ENCODE results near the gene PAK4. TPM values are rescaled to one million over a fixed set of nuclear protein-coding genes. Genes with fewer than 3 reads are reported as not detected.

The PAK4 gene
- total RNA-seq, 1 experiment from 2014 or later, result 23.1 TPM

GRCh38 chr19:39170386-39171231, 45.0 kb downstream of the PAK4 start:
- no peak for DNase-seq (ENCODE audit: low read depth)
- in situ Hi-C loops (cut with HindIII; ENCODE audit: low pct_unique_long_range_greater_than_20kb, low sequenced_read_pairs), result no loop called here

- in situ Hi-C loops (cut with HindIII; ENCODE audit: low pct_unique_long_range_greater_than_20kb, low sequenced_read_pairs), result no loop called here
These were observed 46.2 kb downstream of the PAK4 start for GRCh38 chr19:39171479-39172465.

GRCh38 chr19:39172700-39173501, 47.3 kb downstream of the PAK4 start:
- in situ Hi-C loops (cut with HindIII; ENCODE audit: low pct_unique_long_range_greater_than_20kb, low sequenced_read_pairs), result no loop called here
- no peak for DNase-seq (ENCODE audit: low read depth)

More at GRCh38 chr19:39171479-39172465, 46.2 kb downstream of the PAK4 start:
- DNase-seq (ENCODE audit: low read depth), result no peak

- in situ Hi-C loops (cut with HindIII; ENCODE audit: low pct_unique_long_range_greater_than_20kb, low sequenced_read_pairs), result no loop called here
- no peak for DNase-seq (ENCODE audit: low read depth)
These were observed 48.0 kb downstream of the PAK4 start for GRCh38 chr19:39173502-39173991.

DNA sequence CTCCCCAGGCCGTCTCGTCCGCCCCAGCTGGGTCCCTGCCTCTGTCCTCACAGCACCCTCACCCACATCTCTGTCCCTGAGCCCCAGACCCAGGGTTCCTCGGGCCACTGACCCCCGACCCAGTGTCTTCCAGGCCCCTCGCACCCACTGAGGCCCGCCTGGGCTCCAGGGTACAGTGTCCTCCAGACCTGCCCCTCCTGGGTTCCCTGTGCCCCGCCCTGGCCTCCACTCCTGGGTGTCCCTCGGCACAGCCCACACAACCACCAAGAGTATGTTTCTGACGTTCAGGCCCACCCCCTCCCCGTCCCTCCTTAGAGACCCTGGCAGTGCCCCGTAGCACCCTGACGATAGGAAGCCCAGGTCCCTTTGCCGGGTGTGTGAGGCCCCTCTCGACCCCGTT, 48.6 kb downstream of the PAK4 start:
- DNase-seq (ENCODE audit: low read depth), result no peak
- in situ Hi-C loops (cut with HindIII; ENCODE audit: low pct_unique_long_range_greater_than_20kb, low sequenced_read_pairs), result no loop called here

DNA sequence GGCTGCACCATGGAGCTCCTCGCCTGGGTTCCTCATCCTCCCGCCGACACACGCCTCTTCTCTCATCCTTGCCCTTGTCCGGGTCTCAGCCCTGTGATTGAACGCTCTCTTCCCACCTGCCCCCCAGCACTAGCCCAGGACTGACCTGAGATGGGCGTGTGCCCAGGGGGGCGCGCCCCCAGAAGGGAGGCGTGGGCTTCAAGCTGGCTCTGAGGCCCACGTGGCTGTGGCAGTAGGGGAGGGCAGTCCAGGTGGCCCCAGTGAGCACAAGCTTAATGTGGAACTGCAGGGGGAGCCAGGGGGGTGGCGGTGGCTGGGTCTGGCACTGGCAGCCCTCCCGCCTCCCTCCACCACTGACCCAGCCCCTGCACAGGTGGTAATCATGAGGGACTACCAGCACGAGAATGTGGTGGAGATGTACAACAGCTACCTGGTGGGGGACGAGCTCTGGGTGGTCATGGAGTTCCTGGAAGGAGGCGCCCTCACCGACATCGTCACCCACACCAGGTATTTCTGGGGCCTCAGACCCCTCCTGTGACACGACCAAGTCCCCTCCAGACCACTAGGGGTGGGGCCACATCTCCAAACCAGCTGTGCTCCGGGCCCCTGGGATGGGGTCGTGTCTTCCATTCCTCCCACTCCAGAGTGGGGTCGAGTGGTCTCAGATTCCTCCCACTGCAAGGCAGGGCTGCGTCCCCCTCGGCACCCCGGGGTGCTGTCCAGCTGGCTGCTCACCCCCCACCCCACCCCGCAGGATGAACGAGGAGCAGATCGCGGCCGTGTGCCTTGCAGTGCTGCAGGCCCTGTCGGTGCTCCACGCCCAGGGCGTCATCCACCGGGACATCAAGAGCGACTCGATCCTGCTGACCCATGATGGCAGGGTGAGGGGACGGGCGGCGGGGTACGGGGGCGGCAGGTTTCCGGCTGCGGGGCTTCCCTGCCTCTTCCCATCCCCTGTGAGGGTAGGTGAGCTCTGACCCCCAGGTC, 49.3 kb downstream of the PAK4 start:
- in situ Hi-C loops (cut with HindIII; ENCODE audit: low pct_unique_long_range_greater_than_20kb, low sequenced_read_pairs), result no loop called here
- no peak for DNase-seq (ENCODE audit: low read depth)

DNA sequence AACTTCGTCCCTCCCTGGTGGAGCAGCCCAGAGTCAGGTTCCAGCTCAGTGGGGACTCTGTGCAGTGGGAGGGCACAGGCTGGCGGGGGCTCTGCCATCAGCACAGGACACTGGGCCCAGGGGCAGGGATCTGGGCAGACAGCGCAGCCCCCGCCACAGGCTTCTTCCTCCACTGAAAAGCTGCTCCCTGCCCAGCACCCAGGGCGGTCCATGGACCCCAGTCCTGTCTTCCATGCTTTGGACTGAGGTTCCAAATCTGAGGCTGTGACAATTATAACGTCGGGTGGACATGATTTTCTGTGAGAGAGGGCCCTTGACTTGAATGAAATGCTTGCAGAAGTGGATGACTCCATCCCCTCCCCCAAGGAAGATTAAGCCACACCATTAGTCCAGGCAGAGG, 50.0 kb downstream of the PAK4 start:
- in situ Hi-C loops (cut with HindIII; ENCODE audit: low pct_unique_long_range_greater_than_20kb, low sequenced_read_pairs), result no loop called here
- DNase-seq (ENCODE audit: low read depth), result no peak

DNA sequence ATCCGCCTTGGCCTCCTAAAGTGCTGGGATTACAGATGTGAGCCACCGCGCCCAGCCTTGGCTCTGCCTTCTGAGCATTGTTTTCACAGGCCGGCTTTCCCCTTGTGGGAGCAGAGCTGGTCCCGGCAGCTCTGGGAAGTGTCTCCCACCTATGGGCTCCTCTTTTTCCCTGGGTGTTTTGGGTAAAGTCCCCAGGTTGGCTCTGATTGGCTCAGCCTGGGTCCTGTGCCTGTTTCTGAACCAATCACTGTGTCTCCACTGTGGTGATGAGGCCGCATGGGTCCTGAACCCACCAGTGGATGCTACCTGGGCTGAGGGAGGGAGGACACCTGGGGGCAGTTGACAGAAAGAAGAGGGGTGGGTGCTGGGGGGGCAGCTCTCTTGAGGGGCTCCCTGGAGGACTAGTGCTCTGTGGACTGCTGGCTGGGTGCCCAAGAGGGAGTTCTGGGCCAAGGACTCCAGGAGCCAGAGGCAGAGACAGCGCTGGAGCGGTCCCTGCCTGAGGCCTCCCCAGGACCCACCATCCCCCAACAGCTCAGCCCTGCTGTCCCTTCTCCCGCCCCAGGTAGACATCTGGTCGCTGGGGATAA, 51.6 kb downstream of the PAK4 start:
- in situ Hi-C loops (cut with HindIII; ENCODE audit: low pct_unique_long_range_greater_than_20kb, low sequenced_read_pairs), result no loop called here
- DNase-seq (ENCODE audit: low read depth), result no peak

GRCh38 chr19:39177736-39178135, 52.1 kb downstream of the PAK4 start:
- in situ Hi-C loops (cut with HindIII; ENCODE audit: low pct_unique_long_range_greater_than_20kb, low sequenced_read_pairs), result no loop called here
- no peak for DNase-seq (ENCODE audit: low read depth)

- in situ Hi-C loops (cut with HindIII; ENCODE audit: low pct_unique_long_range_greater_than_20kb, low sequenced_read_pairs), result no loop called here
- DNase-seq (ENCODE audit: low read depth), result no peak
These were observed 52.9 kb downstream of the PAK4 start for GRCh38 chr19:39178296-39179006.

DNA sequence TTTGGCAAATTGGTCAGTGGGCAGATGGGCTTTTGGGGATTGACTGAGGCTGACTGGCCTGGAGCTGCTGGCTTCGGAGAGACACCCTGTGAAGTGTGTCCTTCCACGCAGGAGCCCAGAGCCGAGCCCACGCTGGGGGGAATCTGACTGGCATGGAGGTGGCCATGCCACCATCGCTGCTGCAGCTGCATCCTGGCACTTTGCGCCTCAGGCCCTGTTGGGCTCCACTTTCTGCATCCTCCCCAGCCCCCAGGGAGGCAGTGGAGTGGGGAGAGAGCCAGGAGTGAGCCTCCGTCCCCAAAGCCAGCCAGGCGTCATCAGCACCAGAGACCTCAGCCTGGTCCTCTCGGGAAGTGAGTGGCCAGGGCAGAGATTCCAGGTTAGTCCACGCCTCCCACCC, 54.2 kb downstream of the PAK4 start:
- DNase-seq (ENCODE audit: low read depth), result no peak
- in situ Hi-C loops (cut with HindIII; ENCODE audit: low pct_unique_long_range_greater_than_20kb, low sequenced_read_pairs), result no loop called here

- in situ Hi-C loops (cut with HindIII; ENCODE audit: low pct_unique_long_range_greater_than_20kb, low sequenced_read_pairs), result no loop called here
- DNase-seq (ENCODE audit: low read depth), result no peak
These were observed 55.2 kb downstream of the PAK4 start for GRCh38 chr19:39180749-39181148.

- in situ Hi-C loops (cut with HindIII; ENCODE audit: low pct_unique_long_range_greater_than_20kb, low sequenced_read_pairs), result no loop called here
- no peak for DNase-seq (ENCODE audit: low read depth)
These were observed 56.1 kb downstream of the PAK4 start for GRCh38 chr19:39181500-39182173.

DNA sequence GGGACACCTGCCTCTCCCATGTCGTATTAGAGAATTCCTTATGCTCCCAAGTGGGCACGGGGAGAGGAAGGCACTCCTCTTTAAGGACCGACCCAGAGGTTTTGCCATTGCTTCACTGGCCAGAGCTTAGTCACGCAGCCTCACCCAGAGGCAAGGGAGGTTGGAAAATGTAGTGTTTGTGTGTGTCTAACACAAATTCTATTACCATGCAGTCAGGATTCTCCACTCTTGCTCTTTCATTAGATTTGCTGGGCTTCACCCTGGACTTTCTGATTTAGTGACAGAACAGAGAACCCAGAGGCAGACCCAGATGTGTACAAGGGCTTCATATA, 56.6 kb downstream of the PAK4 start:
- in situ Hi-C loops (cut with HindIII; ENCODE audit: low pct_unique_long_range_greater_than_20kb, low sequenced_read_pairs), result no loop called here
- no peak for DNase-seq (ENCODE audit: low read depth)

GRCh38 chr19:39183104-39183503, 57.5 kb downstream of the PAK4 start:
- DNase-seq (ENCODE audit: low read depth), result no peak
- in situ Hi-C loops (cut with HindIII; ENCODE audit: low pct_unique_long_range_greater_than_20kb, low sequenced_read_pairs), result no loop called here

DNA sequence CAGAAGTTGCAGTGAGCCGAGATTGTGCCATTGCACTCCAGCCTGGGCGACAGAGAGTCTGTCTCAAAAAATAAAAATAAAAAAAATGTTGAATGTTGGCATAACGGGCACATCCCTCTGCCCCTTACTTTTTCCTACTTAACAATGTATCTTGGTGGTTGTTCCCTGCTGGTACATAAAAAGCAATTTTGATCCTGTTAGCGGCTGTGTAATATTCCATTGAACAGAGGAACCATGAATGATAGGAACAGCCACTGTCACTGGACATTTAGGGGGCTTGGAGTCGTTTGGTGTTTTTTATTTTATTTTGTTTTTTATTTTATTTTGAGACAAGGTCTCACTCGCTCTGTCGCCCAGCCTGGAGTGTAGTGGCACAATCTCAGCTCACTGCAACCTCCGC, 60.8 kb downstream of the PAK4 start:
- in situ Hi-C loops (cut with HindIII; ENCODE audit: low pct_unique_long_range_greater_than_20kb, low sequenced_read_pairs), result no loop called here
- DNase-seq (ENCODE audit: low read depth), result no peak
